Stomach (tissue), 4 donors: ENCODE results near the gene ATP2B2.

Source experiments
- CTCF ChIP-seq, 7 experiments: fragments of 450-650 bp in 4 of 7; fragments of 200-600 bp in 3 of 7; sonication (generic) in 3 of 7; IDR thresholded peaks; one replicate each; pipeline ENCODE4 v1.5.1; 2016 to 2019; ENCODE audit warnings: antibody characterized with exemption in 7 of 7, control low read depth in 2 of 7, mild to moderate bottlenecking in 1 of 7
- EP300 ChIP-seq: sonication (generic); formaldehyde crosslinking; IDR thresholded peaks from one replicate; pipeline ENCODE4 v1.6.1; 2017; ENCODE audit warnings: antibody characterized with exemption
- POLR2A ChIP-seq, 4 donors: fragments of 450-650 bp; IDR thresholded peaks; one replicate each; pipeline ENCODE4 v1.6.1; 2016; ENCODE audit warnings: antibody characterized with exemption in 4 of 4, control low read depth in 2 of 4, mild to moderate bottlenecking in 1 of 4, moderate library complexity in 1 of 4
- POLR2AphosphoS5 ChIP-seq, 3 donors: sonication (generic); formaldehyde crosslinking; IDR thresholded peaks; one replicate each; pipeline ENCODE4 v1.6.1; 2016; ENCODE audit warnings: antibody characterized with exemption in 3 of 3

DNA sequence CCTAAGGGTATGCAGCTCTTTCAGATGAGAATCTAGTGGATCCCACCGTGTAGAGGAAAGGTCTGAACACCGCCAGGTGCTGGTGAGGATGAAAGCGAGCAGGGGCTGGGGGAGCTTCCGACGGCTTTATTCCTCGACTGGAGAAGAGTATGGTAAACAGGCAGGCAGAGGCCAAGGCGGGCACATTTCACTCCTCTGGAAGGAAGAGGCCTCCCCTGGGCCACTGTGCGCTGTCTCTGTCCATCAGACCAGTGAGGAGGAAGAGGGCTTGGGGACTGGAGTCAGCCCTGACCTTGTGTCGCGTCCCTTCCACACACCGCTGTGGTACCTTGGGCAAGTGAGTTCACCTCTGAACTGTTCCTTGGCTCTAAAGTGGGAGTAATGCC is 216.8 kb downstream of the ATP2B2 start:
- TF ChIP-seq POLR2AphosphoS5 (IDR thresholded peaks at IDR 0.05) (no peak), CTCF (IDR thresholded peaks at IDR 0.05) (no peak), EP300 (no peak), POLR2A (IDR thresholded peaks at IDR 0.05) (no peak)
